ENCODE results near the gene ST8SIA3.

GRCh38 chr18:57352761-57353136 lies 392 bp downstream of the ST8SIA3 start:
- TF ChIP-seq CTCF (IDR thresholded peaks at IDR 0.05; ENCODE audit: extremely low read depth in 1 of 2, insufficient read depth in 1 of 2, low read depth in 1 of 2, low read length in 2 of 2), result no peak
- no peak for TF ChIP-seq POLR2AphosphoS5 (IDR thresholded peaks at IDR 0.05; ENCODE audit: insufficient read depth, low read depth, low read length)
- TF ChIP-seq POLR2A (IDR thresholded peaks at IDR 0.05; ENCODE audit: low read depth, low read length), result no peak
- TF ChIP-seq MYC (IDR thresholded peaks at IDR 0.05; ENCODE audit: low read depth, low read length), result no peak
